Measurements from ENCODE around the gene SP1. TPM values are rescaled to one million over a fixed set of nuclear protein-coding genes. Genes with fewer than 3 reads are reported as not detected.

The SP1 gene
- total and polyA plus RNA-seq, 10 donors: 9.1 to 92.8 (median 84.1) TPM

Other genes starting within 250 kb of the SP1 start
- gene ZNF740, start 199.5 kb upstream of the SP1 start, total RNA-seq: 10 to 100 TPM; 23.6 to 66.1 (median 45.1) TPM
- 10 to 100 TPM in 1 of 3 donors, 1 to 10 TPM in 2; 5.6 to 12.1 (median 7.5) TPM for gene ZNF740, start 199.5 kb upstream of the SP1 start, polyA plus RNA-seq
- gene CSAD, start 199.3 kb upstream of the SP1 start, total RNA-seq: 10 to 100 TPM; 33.7 to 73.0 (median 39.7) TPM
- gene CSAD, start 199.3 kb upstream of the SP1 start, polyA plus RNA-seq: 10 to 100 TPM; 17.9 to 36.3 (median 34.1) TPM
- gene ITGB7, start 172.9 kb upstream of the SP1 start, total RNA-seq: 10 to 100 TPM; 35.5 to 75.5 (median 62.2) TPM
- gene ITGB7, start 172.9 kb upstream of the SP1 start, polyA plus RNA-seq: 10 to 100 TPM; 23.9 to 62.5 (median 46.5) TPM
- 10 to 100 TPM in 5 of 7 donors, 1 to 10 TPM in 2; 9.4 to 20.8 (median 14.4) TPM for gene RARG, start 148.0 kb upstream of the SP1 start, total RNA-seq
- 10 to 100 TPM in 1 of 3 donors, 1 to 10 TPM in 2; 4.6 to 10.1 (median 4.9) TPM for gene RARG, start 148.0 kb upstream of the SP1 start, polyA plus RNA-seq
- 1 to 10 TPM; 1.7 to 7.2 (median 4.7) TPM for gene ESPL1, start 111.9 kb upstream of the SP1 start, total RNA-seq
- gene ESPL1, start 111.9 kb upstream of the SP1 start, polyA plus RNA-seq: 1 to 10 TPM in 1 of 3 donors, under 1 TPM in 2; 0.85 to 1.9 (median 0.93) TPM
- 100 to 1,000 TPM; 399 to 795 (median 497) TPM for gene PFDN5, start 84.6 kb upstream of the SP1 start, total RNA-seq
- 1,000 to 10,000 TPM; 1,813 to 2,525 (median 1,837) TPM for gene PFDN5, start 84.6 kb upstream of the SP1 start, polyA plus RNA-seq
- gene MYG1, start 80.5 kb upstream of the SP1 start, total RNA-seq: 10 to 100 TPM; 31.1 to 53.3 (median 34.9) TPM
- 10 to 100 TPM; 56.6 to 79.2 (median 76.0) TPM for gene MYG1, start 80.5 kb upstream of the SP1 start, polyA plus RNA-seq
- 10 to 100 TPM; 39.3 to 67.9 (median 49.7) TPM for gene AAAS, start 58.6 kb upstream of the SP1 start, total RNA-seq
- 10 to 100 TPM; 32.4 to 42.4 (median 33.5) TPM for gene AAAS, start 58.6 kb upstream of the SP1 start, polyA plus RNA-seq
- not detected for gene SP7, start 43.8 kb upstream of the SP1 start, total RNA-seq
- gene SP7, start 43.8 kb upstream of the SP1 start, polyA plus RNA-seq: not detected
- gene AMHR2, start 43.7 kb downstream of the SP1 start, total RNA-seq: 10 to 100 TPM in 3 of 7 donors, 1 to 10 TPM in 4; 3.7 to 20.6 (median 8.8) TPM
- gene AMHR2, start 43.7 kb downstream of the SP1 start, polyA plus RNA-seq: 1 to 10 TPM; 1.2 to 7.4 (median 1.7) TPM
- gene PRR13, start 61.6 kb downstream of the SP1 start, total RNA-seq: 100 to 1,000 TPM; 127 to 230 (median 197) TPM
- 100 to 1,000 TPM; 217 to 262 (median 223) TPM for gene PRR13, start 61.6 kb downstream of the SP1 start, polyA plus RNA-seq
- gene PCBP2, start 71.9 kb downstream of the SP1 start, total RNA-seq: 100 to 1,000 TPM; 547 to 779 (median 652) TPM
- gene PCBP2, start 71.9 kb downstream of the SP1 start, polyA plus RNA-seq: 100 to 1,000 TPM; 449 to 459 (median 459) TPM
- 10 to 100 TPM; 13.6 to 27.4 (median 20.8) TPM for gene MAP3K12, start 119.3 kb downstream of the SP1 start, total RNA-seq
- gene MAP3K12, start 119.3 kb downstream of the SP1 start, polyA plus RNA-seq: 10 to 100 TPM in 2 of 3 donors, 1 to 10 TPM in 1; 8.0 to 13.7 (median 10.9) TPM
- 10 to 100 TPM; 25.9 to 43.7 (median 31.8) TPM for gene TARBP2, start 121.1 kb downstream of the SP1 start, total RNA-seq
- 10 to 100 TPM; 29.0 to 57.1 (median 42.7) TPM for gene TARBP2, start 121.1 kb downstream of the SP1 start, polyA plus RNA-seq
- gene NPFF, start 127.3 kb downstream of the SP1 start, total RNA-seq: not detected
- 1 to 10 TPM in 2 of 3 donors, under 1 TPM in 1; 0.49 to 2.0 (median 1.3) TPM for gene NPFF, start 127.3 kb downstream of the SP1 start, polyA plus RNA-seq
- gene ATF7, start 246.2 kb downstream of the SP1 start, total RNA-seq: 10 to 100 TPM; 30.0 to 52.8 (median 47.6) TPM
- 10 to 100 TPM in 1 of 3 donors, 1 to 10 TPM in 2; 6.5 to 12.1 (median 8.5) TPM for gene ATF7, start 246.2 kb downstream of the SP1 start, polyA plus RNA-seq